HEK293 (cell line): ENCODE data around the gene ATP5MC2.
A peak's percentile ranks its signal among the peaks of the same experiment; 100 is the strongest.

Experiments
- CTCF ChIA-PET: fragments of 350-600 bp; formaldehyde crosslinking; extraction: SDS; loops from one replicate; lab custom pipeline; 2021; ENCODE audit warnings: antibody characterized with exemption; lab: Yijun Ruan, JAX
- POLR2A ChIA-PET: fragments of 300-600 bp; formaldehyde crosslinking; extraction: SDS; loops from one replicate; lab custom pipeline; 2020; ENCODE audit warnings: antibody characterized with exemption, inconsistent platforms; lab: Yijun Ruan, JAX
- H3K27ac ChIP-seq: fragments of 200-500 bp; sonication (Bioruptor generic); 2 replicates; pipeline ENCODE4 v1.5.1; 2014; ENCODE audit warnings: low read depth, low read length, control low read depth, inconsistent platforms; ENCODE audit errors: extremely low read depth
- H3K36me3 ChIP-seq, 2 experiments: fragments of 200-500 bp in 1 of 2; sonication (Bioruptor generic) in 1 of 2; 1 replicate in 1 of 2; 2 replicates in 1 of 2; pipeline ENCODE4 v1.5.1; 2014 to 2017; ENCODE audit warnings: inconsistent platforms in 2 of 2, low read length in 2 of 2; ENCODE audit not compliant: control insufficient read depth in 2 of 2, insufficient read depth in 1 of 2
- H3K4me1 ChIP-seq: fragments of 200-500 bp; sonication (Bioruptor generic); 2 replicates; pipeline ENCODE4 v1.5.1; 2014; ENCODE audit warnings: mild to moderate bottlenecking, low read length, inconsistent platforms; ENCODE audit not compliant: control insufficient read depth, insufficient read depth
- H3K4me3 ChIP-seq: 2 replicates; pipeline ENCODE4 v1.5.1; 2011; ENCODE audit warnings: low read depth, mild to moderate bottlenecking, control low read depth, low read length, moderate library complexity
- H3K9me3 ChIP-seq: fragments of 200-500 bp; sonication (Bioruptor generic); 2 replicates; pipeline ENCODE4 v1.5.1; 2014; ENCODE audit warnings: low read depth, low read length, inconsistent platforms; ENCODE audit not compliant: control insufficient read depth, insufficient read depth
- GLI2 ChIP-seq: fragments of 450-650 bp; formaldehyde crosslinking; IDR thresholded peaks from 2 replicates; pipeline ENCODE4; 2017; ENCODE audit warnings: missing biosample characterization, missing genetic modification characterization, low read depth, borderline replicate concordance
- KLF1 ChIP-seq: fragments of 450-650 bp; formaldehyde crosslinking; IDR thresholded peaks from 2 replicates; pipeline ENCODE4 v1.5.1; 2016; ENCODE audit warnings: missing biosample characterization, missing genetic modification characterization
- KLF16 ChIP-seq: fragments of 450-650 bp; formaldehyde crosslinking; IDR thresholded peaks from 2 replicates; pipeline ENCODE4 v1.5.1; 2017; ENCODE audit warnings: missing biosample characterization, missing genetic modification characterization
- KLF7 ChIP-seq: fragments of 450-650 bp; formaldehyde crosslinking; IDR thresholded peaks from 2 replicates; pipeline ENCODE4 v1.5.1; 2016; ENCODE audit warnings: missing biosample characterization, missing genetic modification characterization, borderline replicate concordance
- PBX3 ChIP-seq: sonication (generic); formaldehyde crosslinking; IDR thresholded peaks from 2 replicates; pipeline ENCODE4 v1.8.1; 2022; ENCODE audit warnings: mild to moderate bottlenecking, moderate library complexity, missing genetic modification reagents
- TRIM28 ChIP-seq: IDR thresholded peaks from 2 replicates; pipeline ENCODE4 v1.6.1; 2011; ENCODE audit warnings: low read length, control low read depth, borderline replicate concordance
- ZBTB1 ChIP-seq: fragments of 450-650 bp; formaldehyde crosslinking; IDR thresholded peaks from 2 replicates; pipeline ENCODE4 v1.5.1; 2016; ENCODE audit warnings: missing biosample characterization, missing genetic modification characterization
- ZBTB6 ChIP-seq: fragments of 450-650 bp; formaldehyde crosslinking; IDR thresholded peaks from 2 replicates; pipeline ENCODE4 v1.5.1; 2017; ENCODE audit warnings: missing biosample characterization, missing genetic modification characterization
- ZFP69B ChIP-seq: fragments of 450-650 bp; formaldehyde crosslinking; IDR thresholded peaks from 2 replicates; pipeline ENCODE4 v1.5.1; 2016; ENCODE audit warnings: missing biosample characterization, missing genetic modification characterization
- ZNF146 ChIP-seq: fragments of 450-650 bp; formaldehyde crosslinking; IDR thresholded peaks from 2 replicates; pipeline ENCODE4 v1.5.1; 2016; ENCODE audit warnings: missing biosample characterization, missing genetic modification characterization
- ZNF184 ChIP-seq: fragments of 450-650 bp; IDR thresholded peaks from 2 replicates; pipeline ENCODE4 v1.5.1; 2018; ENCODE audit warnings: missing biosample characterization, mild to moderate bottlenecking, missing genetic modification characterization
- ZNF214 ChIP-seq: fragments of 450-650 bp; formaldehyde crosslinking; IDR thresholded peaks from 2 replicates; pipeline ENCODE4 v1.5.1; 2017; ENCODE audit warnings: missing biosample characterization, mild to moderate bottlenecking, missing genetic modification characterization, borderline replicate concordance
- ZNF404 ChIP-seq: fragments of 450-650 bp; formaldehyde crosslinking; IDR thresholded peaks from 2 replicates; pipeline ENCODE4 v1.5.1; 2017; ENCODE audit warnings: missing biosample characterization, missing genetic modification characterization
- ZNF514 ChIP-seq: fragments of 450-650 bp; formaldehyde crosslinking; IDR thresholded peaks from 2 replicates; pipeline ENCODE4 v1.5.1; 2016; ENCODE audit warnings: missing biosample characterization, missing genetic modification characterization
- ZNF530 ChIP-seq: fragments of 450-650 bp; formaldehyde crosslinking; IDR thresholded peaks from 2 replicates; pipeline ENCODE4 v1.5.1; 2016; ENCODE audit warnings: low read depth, missing biosample characterization, missing genetic modification characterization
- ZNF558 ChIP-seq: fragments of 450-650 bp; formaldehyde crosslinking; IDR thresholded peaks from 2 replicates; pipeline ENCODE4 v1.5.1; 2016; ENCODE audit warnings: missing biosample characterization, missing genetic modification characterization
- ZNF585B ChIP-seq: fragments of 450-650 bp; formaldehyde crosslinking; IDR thresholded peaks from 2 replicates; pipeline ENCODE4 v1.5.1; 2016; ENCODE audit warnings: missing biosample characterization, missing genetic modification characterization
- ZNF600 ChIP-seq: fragments of 450-650 bp; formaldehyde crosslinking; IDR thresholded peaks from 2 replicates; pipeline ENCODE4 v1.5.1; 2016; ENCODE audit warnings: missing biosample characterization, missing genetic modification characterization
- ZNF639 ChIP-seq: fragments of 450-650 bp; formaldehyde crosslinking; IDR thresholded peaks from 2 replicates; pipeline ENCODE4 v1.5.1; 2016; ENCODE audit warnings: missing biosample characterization, missing genetic modification characterization
- ZNF660 ChIP-seq: fragments of 450-650 bp; IDR thresholded peaks from 2 replicates; pipeline ENCODE4 v1.5.1; 2018; ENCODE audit warnings: missing biosample characterization, mild to moderate bottlenecking, missing genetic modification characterization
- ZNF677 ChIP-seq: fragments of 450-650 bp; IDR thresholded peaks from 2 replicates; pipeline ENCODE4 v1.5.0; 2018; ENCODE audit warnings: missing biosample characterization, mild to moderate bottlenecking, missing genetic modification characterization, moderate library complexity
- ZNF701 ChIP-seq: fragments of 450-650 bp; formaldehyde crosslinking; IDR thresholded peaks from 2 replicates; pipeline ENCODE4 v1.5.1; 2016; ENCODE audit warnings: missing biosample characterization, missing genetic modification characterization
- ZNF777 ChIP-seq: fragments of 450-650 bp; formaldehyde crosslinking; IDR thresholded peaks from 2 replicates; pipeline ENCODE4 v1.5.1; 2017; ENCODE audit warnings: missing biosample characterization, missing genetic modification characterization, borderline replicate concordance
- ZNF830 ChIP-seq: fragments of 450-650 bp; IDR thresholded peaks from 2 replicates; pipeline ENCODE4 v1.5.0; 2018; ENCODE audit warnings: missing biosample characterization, missing genetic modification characterization, low read depth, mild to moderate bottlenecking, moderate library complexity
- ZNF837 ChIP-seq: fragments of 450-650 bp; formaldehyde crosslinking; IDR thresholded peaks from 2 replicates; pipeline ENCODE4 v1.5.1; 2016; ENCODE audit warnings: missing biosample characterization, missing genetic modification characterization
- ZSCAN23 ChIP-seq: fragments of 450-650 bp; formaldehyde crosslinking; IDR thresholded peaks from 2 replicates; pipeline ENCODE4 v1.5.1; 2016; ENCODE audit warnings: missing biosample characterization, missing genetic modification characterization
- TF ChIP-seq, protein P1 (sequence below): fragments of 450-650 bp; formaldehyde crosslinking; IDR thresholded peaks from 2 replicates; pipeline ENCODE4 v1.5.1; 2016; ENCODE audit warnings: missing biosample characterization, missing genetic modification characterization
- TF ChIP-seq, protein P2 (sequence below): fragments of 450-650 bp; formaldehyde crosslinking; IDR thresholded peaks from 2 replicates; pipeline ENCODE4 v1.5.1; 2016; ENCODE audit warnings: missing biosample characterization, missing genetic modification characterization
- TF ChIP-seq, protein P3 (sequence below): fragments of 450-650 bp; formaldehyde crosslinking; IDR thresholded peaks from 2 replicates; pipeline ENCODE4 v1.5.1; 2016; ENCODE audit warnings: missing biosample characterization, missing genetic modification characterization, borderline replicate concordance

Gene ATP5MC2

DNA sequence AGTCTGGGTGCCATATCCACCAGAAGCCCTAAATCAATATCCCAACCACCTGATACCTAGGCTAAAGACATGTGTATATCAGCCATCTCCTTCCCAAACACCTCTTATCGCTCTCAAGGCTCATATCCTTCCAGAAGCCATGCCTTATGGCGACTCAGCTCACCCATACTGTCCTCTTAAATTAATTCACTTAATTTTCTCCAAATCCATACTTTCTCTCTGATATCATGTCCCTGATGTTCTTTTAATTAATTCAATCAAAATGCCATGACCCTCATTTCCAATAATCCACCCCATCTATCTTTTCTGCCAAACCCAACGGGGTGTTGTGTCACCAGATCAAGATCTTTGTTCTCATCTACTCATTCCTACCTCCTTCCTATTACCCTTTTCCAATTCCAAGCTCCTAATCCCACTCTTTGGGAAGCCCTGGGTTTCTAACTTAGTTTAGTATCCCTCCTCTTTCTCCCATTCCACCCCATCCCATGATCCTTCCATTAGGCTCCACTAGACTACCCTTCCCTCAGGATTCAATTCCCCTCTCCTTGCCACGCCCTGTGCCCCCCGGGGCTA is 50.4 kb downstream of the ATP5MC2 start:
- H3K4me1 ChIP-seq = peaks cover 13% of the 10 kb centered on the region; the same call in 1 of the 2 replicates
- peak overlapping the region; percentile 13 for H3K27ac ChIP-seq
- TF ChIP-seq, protein P1, sequence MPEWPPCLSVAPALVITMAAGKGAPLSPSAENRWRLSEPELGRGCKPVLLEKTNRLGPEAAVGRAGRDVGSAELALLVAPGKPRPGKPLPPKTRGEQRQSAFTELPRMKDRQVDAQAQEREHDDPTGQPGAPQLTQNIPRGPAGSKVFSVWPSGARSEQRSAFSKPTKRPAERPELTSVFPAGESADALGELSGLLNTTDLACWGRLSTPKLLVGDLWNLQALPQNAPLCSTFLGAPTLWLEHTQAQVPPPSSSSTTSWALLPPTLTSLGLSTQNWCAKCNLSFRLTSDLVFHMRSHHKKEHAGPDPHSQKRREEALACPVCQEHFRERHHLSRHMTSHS (tag by site-specific recombination) = no peak
- 0 out of 2 replicates have a peak, but pooled peaks have one; percentile 55 for TF ChIP-seq ZBTB1 (tag by site-specific recombination)
- peak; percentile 15; the same call in 1 of the 2 replicates for TF ChIP-seq ZFP69B
- TF ChIP-seq ZNF514 (tag by site-specific recombination) = no peak
- no peak; the same call in 1 of the 2 replicates for TF ChIP-seq ZNF146
- peak; percentile 21; the same call in 1 of the 2 replicates for TF ChIP-seq ZNF639 (tag by site-specific recombination)
- TF ChIP-seq ZNF701 (tag by site-specific recombination) = no peak
- TF ChIP-seq ZNF777 (tag by site-specific recombination) = no peak
- TF ChIP-seq ZBTB6 = no peak
- TF ChIP-seq ZNF530 = no peak
- TF ChIP-seq ZNF830 (tag by site-specific recombination) = no peak
- no peak for TF ChIP-seq ZNF184 (tag by site-specific recombination)
- 0 out of 2 replicates have a peak, but pooled peaks have one; percentile 35 for TF ChIP-seq ZNF600 (tag by site-specific recombination)
- TF ChIP-seq KLF7 = peak; percentile 90; the same call in 1 of the 2 replicates
- no peak for TF ChIP-seq PBX3
- TF ChIP-seq, protein P2, sequence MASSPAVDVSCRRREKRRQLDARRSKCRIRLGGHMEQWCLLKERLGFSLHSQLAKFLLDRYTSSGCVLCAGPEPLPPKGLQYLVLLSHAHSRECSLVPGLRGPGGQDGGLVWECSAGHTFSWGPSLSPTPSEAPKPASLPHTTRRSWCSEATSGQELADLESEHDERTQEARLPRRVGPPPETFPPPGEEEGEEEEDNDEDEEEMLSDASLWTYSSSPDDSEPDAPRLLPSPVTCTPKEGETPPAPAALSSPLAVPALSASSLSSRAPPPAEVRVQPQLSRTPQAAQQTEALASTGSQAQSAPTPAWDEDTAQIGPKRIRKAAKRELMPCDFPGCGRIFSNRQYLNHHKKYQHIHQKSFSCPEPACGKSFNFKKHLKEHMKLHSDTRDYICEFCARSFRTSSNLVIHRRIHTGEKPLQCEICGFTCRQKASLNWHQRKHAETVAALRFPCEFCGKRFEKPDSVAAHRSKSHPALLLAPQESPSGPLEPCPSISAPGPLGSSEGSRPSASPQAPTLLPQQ (tag by site-specific recombination) = no peak
- no peak for TF ChIP-seq ZNF660
- no peak for TF ChIP-seq ZNF837 (tag by site-specific recombination)
- TF ChIP-seq KLF1 (tag by site-specific recombination) = peak; percentile 91; the same call in 1 of the 2 replicates
- TF ChIP-seq KLF16 (tag by site-specific recombination) = no peak
- TF ChIP-seq ZNF214 (tag by site-specific recombination) = no peak
- no peak for TF ChIP-seq ZNF404 (tag by site-specific recombination)
- TF ChIP-seq ZNF558 = no peak
- no peak for TF ChIP-seq TRIM28
- no peak for TF ChIP-seq GLI2 (tag by site-specific recombination)
- TF ChIP-seq, protein P3, sequence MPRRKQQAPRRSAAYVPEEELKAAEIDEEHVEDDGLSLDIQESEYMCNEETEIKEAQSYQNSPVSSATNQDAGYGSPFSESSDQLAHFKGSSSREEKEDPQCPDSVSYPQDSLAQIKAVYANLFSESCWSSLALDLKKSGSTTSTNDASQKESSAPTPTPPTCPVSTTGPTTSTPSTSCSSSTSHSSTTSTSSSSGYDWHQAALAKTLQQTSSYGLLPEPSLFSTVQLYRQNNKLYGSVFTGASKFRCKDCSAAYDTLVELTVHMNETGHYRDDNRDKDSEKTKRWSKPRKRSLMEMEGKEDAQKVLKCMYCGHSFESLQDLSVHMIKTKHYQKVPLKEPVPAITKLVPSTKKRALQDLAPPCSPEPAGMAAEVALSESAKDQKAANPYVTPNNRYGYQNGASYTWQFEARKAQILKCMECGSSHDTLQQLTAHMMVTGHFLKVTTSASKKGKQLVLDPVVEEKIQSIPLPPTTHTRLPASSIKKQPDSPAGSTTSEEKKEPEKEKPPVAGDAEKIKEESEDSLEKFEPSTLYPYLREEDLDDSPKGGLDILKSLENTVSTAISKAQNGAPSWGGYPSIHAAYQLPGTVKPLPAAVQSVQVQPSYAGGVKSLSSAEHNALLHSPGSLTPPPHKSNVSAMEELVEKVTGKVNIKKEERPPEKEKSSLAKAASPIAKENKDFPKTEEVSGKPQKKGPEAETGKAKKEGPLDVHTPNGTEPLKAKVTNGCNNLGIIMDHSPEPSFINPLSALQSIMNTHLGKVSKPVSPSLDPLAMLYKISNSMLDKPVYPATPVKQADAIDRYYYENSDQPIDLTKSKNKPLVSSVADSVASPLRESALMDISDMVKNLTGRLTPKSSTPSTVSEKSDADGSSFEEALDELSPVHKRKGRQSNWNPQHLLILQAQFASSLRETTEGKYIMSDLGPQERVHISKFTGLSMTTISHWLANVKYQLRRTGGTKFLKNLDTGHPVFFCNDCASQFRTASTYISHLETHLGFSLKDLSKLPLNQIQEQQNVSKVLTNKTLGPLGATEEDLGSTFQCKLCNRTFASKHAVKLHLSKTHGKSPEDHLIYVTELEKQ (tag by site-specific recombination) = no peak
- TF ChIP-seq ZNF585B (tag by site-specific recombination) = no peak
- TF ChIP-seq ZNF677 = no peak
- no peak for TF ChIP-seq ZSCAN23 (tag by site-specific recombination)

More for the DNA sequence above, 50.4 kb downstream of the ATP5MC2 start:
- CTCF ChIA-PET = interaction anchor here (1.8 kb wide), 1 partner anchor 82 kb away, joined by 6 read pairs; no protein-coding TSS in a partner anchor
- H3K9me3 ChIP-seq = no peaks in the 10 kb centered on the region
- H3K4me3 ChIP-seq = peak overlapping the region; percentile 83
- POLR2A ChIA-PET = interaction anchor here (0.5 to 1.9 kb wide), 5 partner anchors 22 to 427 kb away, joined by 3 to 11 read pairs (median 3); partner anchors contain the start of gene ATP5MC2
- no peaks in the 10 kb centered on the region; a peak in 1 of 3 replicates for H3K36me3 ChIP-seq
